Measurements from ENCODE around the gene MAP2K5. TPM values are rescaled to one million over a fixed set of nuclear protein-coding genes. Genes with fewer than 3 reads are reported as not detected.

MAP2K5 gene
- total RNA-seq, 1 donor from 2014 or later: 25.5 TPM

- TF ChIP-seq, protein P1, sequence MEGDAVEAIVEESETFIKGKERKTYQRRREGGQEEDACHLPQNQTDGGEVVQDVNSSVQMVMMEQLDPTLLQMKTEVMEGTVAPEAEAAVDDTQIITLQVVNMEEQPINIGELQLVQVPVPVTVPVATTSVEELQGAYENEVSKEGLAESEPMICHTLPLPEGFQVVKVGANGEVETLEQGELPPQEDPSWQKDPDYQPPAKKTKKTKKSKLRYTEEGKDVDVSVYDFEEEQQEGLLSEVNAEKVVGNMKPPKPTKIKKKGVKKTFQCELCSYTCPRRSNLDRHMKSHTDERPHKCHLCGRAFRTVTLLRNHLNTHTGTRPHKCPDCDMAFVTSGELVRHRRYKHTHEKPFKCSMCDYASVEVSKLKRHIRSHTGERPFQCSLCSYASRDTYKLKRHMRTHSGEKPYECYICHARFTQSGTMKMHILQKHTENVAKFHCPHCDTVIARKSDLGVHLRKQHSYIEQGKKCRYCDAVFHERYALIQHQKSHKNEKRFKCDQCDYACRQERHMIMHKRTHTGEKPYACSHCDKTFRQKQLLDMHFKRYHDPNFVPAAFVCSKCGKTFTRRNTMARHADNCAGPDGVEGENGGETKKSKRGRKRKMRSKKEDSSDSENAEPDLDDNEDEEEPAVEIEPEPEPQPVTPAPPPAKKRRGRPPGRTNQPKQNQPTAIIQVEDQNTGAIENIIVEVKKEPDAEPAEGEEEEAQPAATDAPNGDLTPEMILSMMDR (IDR thresholded peaks at IDR 0.05): no peak
- ATAC-seq (no peak), DNase-seq (no peak)
- Histone ChIP-seq H3K4me3 (no peak overlapping the region), H3K27me3 (ENCODE audit: low read depth) (no peaks in the 10 kb centered on the region), H3K9me3 (no peaks in the 10 kb centered on the region), H3K36me3 (peaks cover 36% of the 10 kb centered on the region), H3K4me1 (peaks cover 33% of the 10 kb centered on the region), H3K27ac (no peak overlapping the region)
- intact Hi-C loops (cut with DNase I): no loop called here
Measured at GRCh38 chr15:67548236-67548852, 5.8 kb downstream of the MAP2K5 start.

DNA sequence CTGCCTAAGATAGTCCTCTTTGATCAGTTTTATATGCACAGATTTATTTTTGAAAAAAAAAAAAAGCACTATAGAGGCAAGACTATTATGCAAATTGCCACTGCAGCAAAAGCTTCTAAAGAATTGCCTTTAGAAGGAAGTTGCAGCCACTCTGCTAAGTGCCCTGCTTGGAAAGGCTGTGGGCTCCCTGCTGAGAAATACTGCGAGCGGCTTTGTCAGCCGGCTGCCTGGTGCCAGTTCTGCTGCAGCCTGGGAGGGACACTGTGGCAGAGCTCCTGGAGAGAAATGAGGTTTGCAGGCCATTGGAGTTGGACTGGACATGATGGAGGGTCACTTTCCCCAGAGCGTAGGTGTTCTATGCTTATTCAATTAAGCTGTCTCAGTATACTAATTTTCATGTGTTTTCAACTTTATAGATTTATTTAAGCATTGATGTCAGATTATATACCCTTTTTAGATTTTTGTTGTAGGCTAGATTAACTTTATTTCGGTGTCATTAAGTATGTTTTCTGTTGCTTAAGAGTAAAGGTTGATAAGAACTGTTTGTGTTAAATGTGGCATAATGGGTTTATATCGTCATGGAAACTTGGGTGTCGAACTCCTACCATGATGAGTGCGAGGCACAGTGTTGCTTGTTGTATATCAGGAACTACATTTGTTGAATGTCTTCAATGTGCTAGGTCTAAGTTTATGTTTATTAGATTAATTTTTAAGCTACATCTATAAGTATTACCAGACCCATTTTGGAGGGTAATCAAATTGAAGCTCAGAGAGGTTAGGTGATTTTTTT is 6.6 kb downstream of the MAP2K5 start:
- no peaks in the 10 kb centered on the region for H3K27me3 ChIP-seq (ENCODE audit: low read depth)
- peaks cover 26% of the 10 kb centered on the region for H3K4me1 ChIP-seq
- no peak for DNase-seq
- H3K9me3 ChIP-seq: no peaks in the 10 kb centered on the region
- H3K4me3 ChIP-seq: no peak overlapping the region
- no peak overlapping the region for H3K27ac ChIP-seq
- TF ChIP-seq, protein P1 (IDR thresholded peaks at IDR 0.05): no peak
- no peak for ATAC-seq
- peaks cover 37% of the 10 kb centered on the region for H3K36me3 ChIP-seq
- intact Hi-C loops (cut with DNase I): no loop called here

DNA sequence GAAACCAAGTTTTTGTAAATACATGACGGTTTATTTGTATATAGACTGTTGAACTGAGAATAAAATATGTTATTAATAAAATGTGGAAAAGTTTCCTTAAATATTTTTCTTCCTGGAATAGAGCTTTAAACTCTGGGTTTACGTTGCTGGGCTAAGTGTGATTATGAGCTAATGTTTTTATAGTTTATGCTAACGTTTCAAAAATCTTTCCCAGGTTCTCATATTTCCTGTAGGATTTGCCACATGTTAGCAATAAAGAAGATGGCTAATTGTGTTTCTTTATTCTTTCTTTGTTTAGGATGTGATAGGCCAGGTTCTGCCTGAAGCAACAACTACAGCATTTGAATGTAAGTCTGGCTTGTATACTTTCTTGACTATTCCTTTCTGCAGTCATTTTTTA is 7.2 kb downstream of the MAP2K5 start:
- no peaks in the 10 kb centered on the region for H3K27me3 ChIP-seq (ENCODE audit: low read depth)
- H3K4me3 ChIP-seq: no peak overlapping the region
- intact Hi-C loops (cut with DNase I): no loop called here
- H3K4me1 ChIP-seq: peaks cover 19% of the 10 kb centered on the region
- no peaks in the 10 kb centered on the region for H3K9me3 ChIP-seq
- no peak for DNase-seq
- TF ChIP-seq, protein P1 (IDR thresholded peaks at IDR 0.05): no peak
- no peak for ATAC-seq
- H3K36me3 ChIP-seq: peaks cover 41% of the 10 kb centered on the region
- no peak overlapping the region for H3K27ac ChIP-seq

- peaks cover 41% of the 10 kb centered on the region for H3K36me3 ChIP-seq
- TF ChIP-seq, protein P1 (IDR thresholded peaks at IDR 0.05): no peak
- H3K27me3 ChIP-seq (ENCODE audit: low read depth): no peaks in the 10 kb centered on the region
- H3K4me3 ChIP-seq: no peak overlapping the region
- no peaks in the 10 kb centered on the region for H3K9me3 ChIP-seq
- H3K27ac ChIP-seq: no peak overlapping the region
- ATAC-seq (no peak), DNase-seq (no peak)
- intact Hi-C loops (cut with DNase I): no loop called here
- peaks cover 15% of the 10 kb centered on the region for H3K4me1 ChIP-seq
Measured at GRCh38 chr15:67550522-67550921, 8.0 kb downstream of the MAP2K5 start.

DNA sequence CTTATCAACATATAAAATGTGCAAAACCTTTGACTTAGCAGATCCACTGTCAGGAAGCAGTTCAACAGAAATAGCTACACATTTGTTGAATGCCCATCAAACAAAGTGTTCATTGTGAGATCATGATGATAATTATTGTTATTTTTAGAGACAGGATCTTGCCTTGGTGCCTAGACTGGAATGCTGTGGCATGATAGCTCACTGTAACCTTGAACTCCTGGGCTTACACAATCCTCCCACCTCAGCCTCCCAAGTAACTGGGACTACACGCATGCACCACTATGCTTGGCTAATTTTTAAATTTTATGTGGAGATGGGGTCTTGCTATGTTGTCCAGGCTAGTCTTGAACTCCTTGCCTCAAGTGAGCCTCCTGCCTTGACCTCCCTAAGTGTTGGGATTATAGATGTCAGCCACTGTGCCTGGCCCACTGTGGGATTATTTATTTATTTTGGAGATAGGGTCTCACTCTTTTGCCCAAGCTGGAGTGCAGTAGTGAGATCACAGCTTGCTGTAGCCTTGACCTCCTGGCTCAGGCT is 8.8 kb downstream of the MAP2K5 start:
- intact Hi-C loops (cut with DNase I): no loop called here
- Histone ChIP-seq H3K4me1 (peaks cover 15% of the 10 kb centered on the region), H3K9me3 (no peaks in the 10 kb centered on the region), H3K4me3 (no peak overlapping the region), H3K27ac (no peak overlapping the region), H3K36me3 (peaks cover 37% of the 10 kb centered on the region), H3K27me3 (ENCODE audit: low read depth) (no peaks in the 10 kb centered on the region)
- ATAC-seq: no peak
- DNase-seq: no peak
- TF ChIP-seq, protein P1 (IDR thresholded peaks at IDR 0.05): no peak
